NB4 (cell line): ENCODE data around the gene DAB2IP.

Experiments used
- CTCF ChIP-seq: IDR thresholded peaks from one replicate; pipeline ENCODE4 v1.5.1; 2012; ENCODE audit warnings: low read depth, low read length
- MAX ChIP-seq: IDR thresholded peaks from 2 replicates; pipeline ENCODE4 v1.6.1; 2011; ENCODE audit warnings: low read depth, low read length

GRCh38 chr9:121735793-121736770 is 84.6 kb downstream of the DAB2IP start:
- TF ChIP-seq CTCF: no peak
- no peak for TF ChIP-seq MAX
